Epithelial cell of proximal tubule (primary cell): ENCODE results near the gene CREB3L2. TPM values are rescaled to one million over a fixed set of nuclear protein-coding genes. Genes with fewer than 3 reads are reported as not detected.

Source experiments
- DNase-seq: peaks from one replicate; pipeline ENCODE4 v3.0.0-alpha.2; 2011; ENCODE audit warnings: low read depth
- H3K4me3 ChIP-seq: 2 replicates; pipeline ENCODE4 v1.5.1; 2011; ENCODE audit warnings: low read depth, mild to moderate bottlenecking, low read length
- total RNA-seq: library from RNA; depleted of rRNA; stranded (reverse); fragments of >200 nt; gene quantifications from 2 replicates; pipeline ENCODE4 v1.2.3, GENCODE V29; 2015
- TF ChIP-seq, protein P1 (sequence below): conservative IDR thresholded peaks from 2 replicates; pipeline ENCODE4 v1.5.1; 2012; ENCODE audit warnings: low read depth, mild to moderate bottlenecking, low read length

Gene CREB3L2
- total RNA-seq, 1 donor from 2014 or later, result 18.3 TPM

- DNase-seq, result no peak
- TF ChIP-seq, protein P1, sequence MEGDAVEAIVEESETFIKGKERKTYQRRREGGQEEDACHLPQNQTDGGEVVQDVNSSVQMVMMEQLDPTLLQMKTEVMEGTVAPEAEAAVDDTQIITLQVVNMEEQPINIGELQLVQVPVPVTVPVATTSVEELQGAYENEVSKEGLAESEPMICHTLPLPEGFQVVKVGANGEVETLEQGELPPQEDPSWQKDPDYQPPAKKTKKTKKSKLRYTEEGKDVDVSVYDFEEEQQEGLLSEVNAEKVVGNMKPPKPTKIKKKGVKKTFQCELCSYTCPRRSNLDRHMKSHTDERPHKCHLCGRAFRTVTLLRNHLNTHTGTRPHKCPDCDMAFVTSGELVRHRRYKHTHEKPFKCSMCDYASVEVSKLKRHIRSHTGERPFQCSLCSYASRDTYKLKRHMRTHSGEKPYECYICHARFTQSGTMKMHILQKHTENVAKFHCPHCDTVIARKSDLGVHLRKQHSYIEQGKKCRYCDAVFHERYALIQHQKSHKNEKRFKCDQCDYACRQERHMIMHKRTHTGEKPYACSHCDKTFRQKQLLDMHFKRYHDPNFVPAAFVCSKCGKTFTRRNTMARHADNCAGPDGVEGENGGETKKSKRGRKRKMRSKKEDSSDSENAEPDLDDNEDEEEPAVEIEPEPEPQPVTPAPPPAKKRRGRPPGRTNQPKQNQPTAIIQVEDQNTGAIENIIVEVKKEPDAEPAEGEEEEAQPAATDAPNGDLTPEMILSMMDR, result no peak
- H3K4me3 ChIP-seq, result no peak overlapping the region
These were observed 115.1 kb downstream of the CREB3L2 start for GRCh38 chr7:137886746-137887145.

- DNase-seq, result no peak
- H3K4me3 ChIP-seq, result no peak overlapping the region
- TF ChIP-seq, protein P1, result no peak
These were observed 115.6 kb downstream of the CREB3L2 start for GRCh38 chr7:137886281-137886680.

DNA sequence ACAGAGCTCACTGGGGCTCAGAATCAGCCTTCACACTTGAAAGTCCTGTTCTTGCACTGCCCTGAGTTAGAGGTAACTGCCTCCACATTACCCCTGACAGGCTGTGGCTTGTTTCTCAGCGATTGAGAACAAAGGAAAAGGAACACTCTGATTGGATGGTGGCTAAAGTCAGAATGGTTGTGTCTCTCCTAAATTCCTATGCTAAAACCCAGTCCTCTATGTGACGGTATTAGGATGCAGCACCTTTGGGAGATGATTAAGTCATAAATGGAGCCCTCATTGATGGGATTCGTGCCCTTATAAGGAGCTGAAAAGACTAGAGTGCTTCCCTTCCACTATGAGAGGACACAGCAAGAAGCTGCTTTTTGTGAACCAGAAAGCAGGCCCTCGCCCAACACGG, 116.2 kb downstream of the CREB3L2 start:
- TF ChIP-seq, protein P1, result no peak
- no peak for DNase-seq
- no peak overlapping the region for H3K4me3 ChIP-seq

DNA sequence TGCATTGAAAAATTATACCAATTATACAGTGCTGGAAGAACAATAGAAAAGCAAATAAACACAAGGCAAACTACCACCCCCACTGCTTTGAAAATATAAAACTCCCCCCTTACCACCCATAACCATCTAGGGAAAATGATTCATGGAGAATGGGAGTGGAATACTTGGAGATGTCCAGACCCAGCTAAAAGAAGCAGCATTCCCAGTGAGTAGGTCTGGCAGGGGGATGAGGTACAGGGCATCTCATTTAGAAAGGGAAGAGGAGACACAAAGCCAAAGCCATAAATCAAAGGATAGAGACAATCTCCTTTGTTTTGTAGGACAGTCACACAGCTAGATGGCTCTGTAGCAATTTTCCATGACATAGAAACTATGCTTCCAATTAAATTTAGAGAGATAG, 119.1 kb downstream of the CREB3L2 start:
- TF ChIP-seq, protein P1, result no peak
- no peak overlapping the region for H3K4me3 ChIP-seq
- no peak for DNase-seq

DNA sequence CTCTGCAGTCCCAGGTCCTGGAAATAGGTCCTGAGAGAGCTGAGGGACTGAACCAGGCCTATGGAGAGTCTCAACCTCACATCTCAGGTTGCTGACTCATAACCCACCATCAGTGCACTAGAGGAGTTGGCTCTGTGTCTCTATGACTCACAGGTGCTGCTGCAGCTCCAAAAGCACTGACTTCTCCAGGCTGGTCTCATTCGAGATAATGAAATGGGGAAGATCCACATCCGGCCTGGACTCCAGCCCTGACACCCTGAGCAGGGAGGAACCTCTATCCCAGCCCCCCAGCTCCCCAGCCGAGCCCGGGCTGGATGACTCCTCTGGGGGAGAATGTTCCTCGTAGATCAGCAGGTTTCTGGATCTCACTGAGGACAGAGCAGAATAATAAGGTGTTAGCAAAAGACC, 119.6 kb downstream of the CREB3L2 start:
- TF ChIP-seq, protein P1, result no peak
- H3K4me3 ChIP-seq, result no peak overlapping the region
- DNase-seq, result peak; percentile 91

DNA sequence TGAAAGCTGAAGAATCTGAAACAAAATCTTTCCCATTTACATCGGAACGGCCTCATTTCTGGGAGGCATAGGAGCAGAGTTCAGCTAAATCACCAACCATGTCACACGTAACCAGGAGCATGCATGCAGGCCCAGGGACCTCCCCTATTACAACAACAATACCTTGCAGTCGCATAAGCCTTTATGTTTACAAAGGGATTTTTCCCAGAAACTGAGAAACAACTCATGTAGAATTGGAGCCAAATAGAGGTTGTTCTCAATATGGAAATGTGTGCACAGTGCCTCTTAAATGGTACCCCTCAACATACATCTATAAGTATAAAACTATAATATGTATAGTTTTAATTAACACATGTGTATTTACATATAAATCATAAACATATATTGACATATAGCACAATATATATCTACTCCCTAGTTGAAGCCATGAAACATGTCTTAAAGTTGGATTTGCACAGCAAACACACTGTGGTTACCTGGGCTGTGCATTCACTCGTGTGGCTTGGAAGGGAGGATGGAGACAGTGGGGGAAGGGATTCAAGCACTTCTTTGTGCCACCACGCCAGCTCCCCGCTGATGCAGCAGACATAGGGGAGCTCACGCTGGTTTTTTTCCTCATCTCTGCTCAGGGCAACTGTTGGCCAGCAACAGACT, 120.2 kb downstream of the CREB3L2 start:
- no peak overlapping the region for H3K4me3 ChIP-seq
- no peak for DNase-seq
- TF ChIP-seq, protein P1, result no peak

DNA sequence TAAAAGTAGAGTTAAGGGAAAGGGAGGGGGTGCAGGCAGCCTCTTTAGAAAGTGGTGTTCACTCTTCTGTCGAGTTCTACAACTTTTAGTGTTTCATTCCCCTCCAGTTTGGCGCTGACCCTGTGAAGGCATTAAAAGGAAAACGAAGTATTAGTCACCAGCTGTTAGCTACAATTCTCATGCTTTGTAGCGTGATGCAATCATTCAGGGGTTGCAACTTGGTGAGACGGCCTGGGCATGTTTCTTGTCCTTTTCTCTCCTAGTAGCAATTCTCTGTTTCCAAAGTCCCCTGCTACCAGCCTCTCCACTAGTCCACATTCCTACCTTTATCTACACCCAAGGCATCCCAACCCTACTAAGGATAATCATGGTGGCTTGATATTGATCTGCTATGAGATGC, 121.5 kb downstream of the CREB3L2 start:
- no peak for DNase-seq
- TF ChIP-seq, protein P1, result no peak
- no peak overlapping the region for H3K4me3 ChIP-seq
